Measurements from ENCODE around the gene TMCO4. TPM values are rescaled to one million over a fixed set of nuclear protein-coding genes. Genes with fewer than 3 reads are reported as not detected.

TMCO4 gene
- total and polyA plus RNA-seq, 10 of the 15 experiments (the other 5 are each of a cell fraction or from before 2014, with no cell fraction given) = 2.4 to 20.8 (median 13.0) TPM

GRCh38 chr1:19656780-19657466 lies 142.8 kb downstream of the TMCO4 start:
- in situ Hi-C loops (cut with MboI) (no loop called here), intact Hi-C loops (cut with micrococcal nuclease; ENCODE audit: unreplicated experiment) (loop anchor here (10.0 kb wide), 1 partner anchor 342 kb away; the partner anchor contains the start of genes AKR7A2 and SLC66A1)

More at GRCh38 chr1:19656780-19657466, 142.8 kb downstream of the TMCO4 start:
- WGBS (ENCODE audit: insufficient coverage, insufficient replicate concordance, low lambda C conversion rate, missing lambda C conversion rate) = 58% methylated on average over 13 of the region's 15 CpGs
- no peak overlapping the region for H2AFZ ChIP-seq (ENCODE audit: control insufficient read depth, low read depth, low read length)
- no peak overlapping the region for H3K4me3 ChIP-seq
- ChIA-PET POLR2A (interaction anchor here (0.6 kb wide), 1 partner anchor 252 kb away, joined by 4 read pairs; no protein-coding TSS in a partner anchor), CTCF (interaction anchor here (0.6 to 1.3 kb wide), 3 partner anchors 47 to 490 kb away, joined by 3 read pairs; no protein-coding TSS in a partner anchor), RAD21 (ENCODE audit: unreplicated experiment) (interaction anchor here (1.1 kb wide), 1 partner anchor 47 kb away, joined by 3 read pairs; no protein-coding TSS in a partner anchor), SMC1A (ENCODE audit: uncharacterized antibody, unreplicated experiment) (no interaction called here)
- BruUV-seq (replicated peaks) = no TSS peak
- DNase-seq (ENCODE audit: low read depth, low spot score) (no peak), ATAC-seq (no peak), FAIRE-seq (no peak)
- no peaks in the 10 kb centered on the region for H3K4me1 ChIP-seq (ENCODE audit: control insufficient read depth, insufficient read depth, low read length)
- H3K79me2 ChIP-seq (ENCODE audit: control insufficient read depth, insufficient read depth, low read length) = no peaks in the 10 kb centered on the region
- no peak for TF ChIP-seq ELK1 (IDR thresholded peaks at IDR 0.05; ENCODE audit: low read depth, low read length)
- TF ChIP-seq JUND (IDR thresholded peaks at IDR 0.05; ENCODE audit: low read depth, low read length) = no peak
- TF ChIP-seq WRNIP1 (IDR thresholded peaks at IDR 0.05; ENCODE audit: borderline replicate concordance, low read depth, low read length) = no peak
- no peak for TF ChIP-seq RB1 (IDR thresholded peaks at IDR 0.05; ENCODE audit: borderline replicate concordance)
- TF ChIP-seq NKRF (conservative IDR thresholded peaks at IDR 0.05) = no peak
- TF ChIP-seq BRCA1 (IDR thresholded peaks at IDR 0.05; ENCODE audit: low read depth, low read length) = no peak
- no peak for TF ChIP-seq RAD21 (IDR thresholded peaks at IDR 0.05; ENCODE audit: insufficient read depth, low read depth, low read length)
- no peak for TF ChIP-seq ATF7 (IDR thresholded peaks at IDR 0.05; ENCODE audit: low read depth)
- TF ChIP-seq EGR1 (IDR thresholded peaks at IDR 0.05; ENCODE audit: borderline replicate concordance in 1 of 2, low read depth in 2 of 2, low read length in 2 of 2) = no peak
- TF ChIP-seq ZZZ3 (IDR thresholded peaks at IDR 0.05; ENCODE audit: control insufficient read depth, insufficient read length, low read depth) = no peak
- TF ChIP-seq MYB (IDR thresholded peaks at IDR 0.05; ENCODE audit: borderline replicate concordance, low read depth, low read length) = no peak
- TF ChIP-seq YBX1 (IDR thresholded peaks at IDR 0.05) = no peak
- no peak for TF ChIP-seq MLLT1 (IDR thresholded peaks at IDR 0.05)
- TF ChIP-seq RFX5 (IDR thresholded peaks at IDR 0.05; ENCODE audit: low read depth, low read length) = no peak
- no peak for TF ChIP-seq E2F4 (IDR thresholded peaks at IDR 0.05; ENCODE audit: low read depth, low read length)
- no peak for TF ChIP-seq TARDBP (IDR thresholded peaks at IDR 0.05; ENCODE audit: borderline replicate concordance)
- no peak for TF ChIP-seq SIN3A (IDR thresholded peaks at IDR 0.05; ENCODE audit: low read depth, low read length)
- TF ChIP-seq CHD1 (IDR thresholded peaks at IDR 0.05; ENCODE audit: low read depth, low read length) = no peak
- H3K9ac ChIP-seq (ENCODE audit: control insufficient read depth, insufficient read depth, low read length) = no peak overlapping the region
- no peaks in the 10 kb centered on the region for H3K36me3 ChIP-seq (ENCODE audit: control insufficient read depth in 2 of 2, insufficient read depth in 2 of 2, low read length in 1 of 2)
- no peak overlapping the region for H3K27ac ChIP-seq (ENCODE audit: control insufficient read depth, insufficient read depth)
- H3K4me2 ChIP-seq (ENCODE audit: control insufficient read depth, insufficient read depth) = no peak overlapping the region
- no peaks in the 10 kb centered on the region for H4K20me1 ChIP-seq (ENCODE audit: control insufficient read depth, insufficient read depth)
- H3K27me3 ChIP-seq (replicated peaks in 1 of 2; ENCODE audit: control insufficient read depth in 2 of 2, insufficient read depth in 2 of 2, low read length in 1 of 2) = no peaks in the 10 kb centered on the region; a peak in 1 of 4 replicates
- H3K9me3 ChIP-seq (replicated peaks; ENCODE audit: control insufficient read depth, insufficient read depth, low read length) = no peaks in the 10 kb centered on the region
